Measurements from ENCODE around the gene UBE2E2. TPM values are rescaled to one million over a fixed set of nuclear protein-coding genes. Genes with fewer than 3 reads are reported as not detected.

The UBE2E2 gene
- total RNA-seq, 1 donor from 2014 or later, result 115 TPM

DNA sequence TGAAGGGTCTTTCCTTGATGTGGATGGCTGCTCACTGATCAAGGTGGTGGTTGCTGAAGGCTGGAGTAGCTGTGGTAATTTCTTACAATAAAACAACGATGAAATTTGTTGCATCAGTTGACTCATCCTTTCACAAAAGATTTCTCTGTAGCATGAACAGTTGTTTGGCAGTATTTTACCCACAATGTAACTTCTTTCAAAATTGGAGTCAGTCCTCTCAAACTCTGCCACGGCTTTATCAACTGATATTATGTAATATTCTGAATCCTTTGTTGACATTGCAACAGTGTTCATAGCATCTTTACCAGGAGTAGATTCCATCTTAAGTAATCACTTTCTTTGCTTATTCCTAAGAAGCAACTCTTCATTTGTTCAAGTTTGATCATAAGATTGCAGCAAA is 252.6 kb downstream of the UBE2E2 start:
- H3K27ac ChIP-seq (ENCODE audit: low read depth, low read length), result no peak overlapping the region
- H3K27me3 ChIP-seq (ENCODE audit: control insufficient read depth in 3 of 3, insufficient read depth in 3 of 3, low read length in 3 of 3), result no peaks in the 10 kb centered on the region
- peaks cover 8 to 14% (median 14%) of the 10 kb centered on the region in 3 donors for H3K4me1 ChIP-seq (ENCODE audit: control insufficient read depth in 3 of 3, insufficient read depth in 3 of 3, low read length in 3 of 3)
- H3K9me3 ChIP-seq (ENCODE audit: control insufficient read depth in 3 of 3, low read length in 3 of 3), result no peaks in the 10 kb centered on the region
- H3K36me3 ChIP-seq (ENCODE audit: control insufficient read depth in 3 of 3, insufficient read depth in 3 of 3, low read length in 3 of 3), result no peaks in the 10 kb centered on the region
- no peak overlapping the region for H3K4me3 ChIP-seq (ENCODE audit: low read length in 3 of 3)
- no peak overlapping the region for H3K9ac ChIP-seq (ENCODE audit: low read depth in 1 of 3, low read length in 3 of 3)

DNA sequence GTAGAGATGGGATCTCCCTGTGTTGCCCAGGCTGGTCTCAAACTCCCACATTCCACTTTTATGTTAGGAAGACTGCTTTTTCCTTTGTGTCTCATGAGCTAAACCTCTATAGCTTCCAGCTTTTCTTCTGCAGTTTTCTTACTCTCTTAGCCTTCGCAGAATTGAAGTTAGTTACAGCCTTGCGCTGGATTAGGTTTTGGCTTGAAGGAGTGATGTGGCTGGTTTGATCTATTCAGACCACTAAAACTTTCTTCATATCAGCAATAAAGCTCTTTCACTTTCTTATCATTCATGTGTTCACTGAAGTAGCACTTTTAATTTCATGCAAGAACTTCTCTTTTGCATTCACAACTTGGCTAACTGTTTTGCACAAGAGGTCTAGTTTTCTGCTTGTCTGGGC is 254.6 kb downstream of the UBE2E2 start:
- Histone ChIP-seq H3K9me3 (ENCODE audit: control insufficient read depth in 3 of 3, low read length in 3 of 3) (no peaks in the 10 kb centered on the region), H3K9ac (ENCODE audit: low read depth in 1 of 3, low read length in 3 of 3) (no peak overlapping the region), H3K36me3 (ENCODE audit: control insufficient read depth in 3 of 3, insufficient read depth in 3 of 3, low read length in 3 of 3) (no peaks in the 10 kb centered on the region), H3K27me3 (ENCODE audit: control insufficient read depth in 3 of 3, insufficient read depth in 3 of 3, low read length in 3 of 3) (no peaks in the 10 kb centered on the region), H3K4me3 (ENCODE audit: low read length in 3 of 3) (no peak overlapping the region), H3K4me1 (ENCODE audit: control insufficient read depth in 3 of 3, insufficient read depth in 3 of 3, low read length in 3 of 3) (peaks cover 6 to 11% (median 10%) of the 10 kb centered on the region in 3 donors), H3K27ac (ENCODE audit: low read depth, low read length) (no peak overlapping the region)

DNA sequence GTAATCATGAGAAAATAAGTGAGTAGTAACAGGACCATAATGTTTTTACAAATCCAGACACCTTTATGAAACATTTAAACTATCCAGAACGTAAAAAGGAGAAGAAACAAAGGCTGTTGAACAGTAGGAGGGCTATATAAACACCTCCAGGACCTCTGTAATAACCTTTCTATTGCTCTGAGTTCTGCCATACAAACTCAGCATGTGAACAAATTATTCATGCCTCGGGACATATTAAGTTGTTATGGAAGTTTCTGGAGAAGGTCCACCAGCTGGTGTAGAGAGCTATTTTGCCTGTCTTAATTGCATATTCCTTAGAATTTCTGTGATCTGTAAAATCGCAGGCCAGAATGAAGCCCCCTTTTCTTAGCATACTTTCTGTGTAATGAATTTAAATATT is 256.3 kb downstream of the UBE2E2 start:
- no peaks in the 10 kb centered on the region for H3K36me3 ChIP-seq (ENCODE audit: control insufficient read depth in 3 of 3, insufficient read depth in 3 of 3, low read length in 3 of 3)
- H3K27ac ChIP-seq (ENCODE audit: low read depth, low read length), result peak overlapping the region; percentile 34
- H3K4me3 ChIP-seq (ENCODE audit: low read length in 3 of 3), result no peak overlapping the region
- peak overlapping the region in 1 of 3 donors; percentile 48 for H3K9ac ChIP-seq (ENCODE audit: low read depth in 1 of 3, low read length in 3 of 3)
- H3K9me3 ChIP-seq (ENCODE audit: control insufficient read depth in 3 of 3, low read length in 3 of 3), result no peaks in the 10 kb centered on the region
- no peaks in the 10 kb centered on the region for H3K27me3 ChIP-seq (ENCODE audit: control insufficient read depth in 3 of 3, insufficient read depth in 3 of 3, low read length in 3 of 3)
- peaks cover 6 to 10% (median 9%) of the 10 kb centered on the region in 3 donors for H3K4me1 ChIP-seq (ENCODE audit: control insufficient read depth in 3 of 3, insufficient read depth in 3 of 3, low read length in 3 of 3)

DNA sequence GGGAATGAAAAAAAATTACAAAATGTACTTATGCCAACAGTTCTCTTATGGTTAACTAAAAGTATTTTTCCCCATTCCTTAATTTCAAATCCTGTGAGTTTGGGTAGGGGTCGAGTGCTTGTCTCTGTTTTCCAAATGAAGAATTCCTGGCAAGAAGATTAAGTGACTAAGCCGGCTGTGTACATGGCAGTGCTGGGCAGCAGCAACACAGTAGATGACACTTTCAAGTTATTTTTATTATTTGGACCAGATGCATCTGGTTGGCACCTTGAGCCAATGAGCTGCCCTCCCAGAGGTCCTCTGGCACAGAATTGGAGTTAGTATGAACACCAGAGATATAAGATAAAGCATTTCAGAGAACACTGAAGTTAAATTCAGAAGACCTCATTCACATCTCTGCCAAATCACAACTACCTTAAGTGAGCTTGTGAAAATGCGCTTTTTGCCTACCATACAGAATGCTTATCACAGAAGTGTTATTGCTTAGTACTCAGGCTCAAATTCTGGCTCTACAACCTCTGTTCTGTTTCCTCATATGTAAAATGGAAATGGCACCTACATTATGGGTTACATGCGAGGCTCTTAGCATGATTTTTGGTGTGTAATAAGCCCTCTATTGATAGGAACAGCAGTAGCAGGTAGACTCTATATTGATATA is 256.9 kb downstream of the UBE2E2 start:
- no peaks in the 10 kb centered on the region for H3K27me3 ChIP-seq (ENCODE audit: control insufficient read depth in 3 of 3, insufficient read depth in 3 of 3, low read length in 3 of 3)

DNA sequence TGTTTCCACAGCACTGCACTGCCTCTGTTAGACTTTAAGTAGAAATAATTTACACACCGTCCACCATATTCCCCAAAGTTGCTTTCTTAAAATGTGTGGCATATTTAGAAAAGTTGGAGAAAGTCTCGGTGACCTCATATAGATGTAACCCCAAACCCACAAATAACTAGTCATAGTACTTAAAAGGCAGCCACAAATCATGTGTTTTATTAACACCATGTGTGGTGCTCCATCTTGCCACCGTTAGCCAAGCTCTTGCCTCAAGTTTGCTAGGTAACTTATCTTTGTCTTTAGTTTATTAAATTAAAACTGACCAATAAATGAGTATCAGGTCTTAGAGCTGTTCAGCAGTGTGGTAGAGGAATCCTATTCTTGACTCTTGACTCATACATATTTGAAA is 257.9 kb downstream of the UBE2E2 start:
- Histone ChIP-seq H3K36me3 (ENCODE audit: control insufficient read depth in 3 of 3, insufficient read depth in 3 of 3, low read length in 3 of 3) (no peaks in the 10 kb centered on the region), H3K4me1 (ENCODE audit: control insufficient read depth in 3 of 3, insufficient read depth in 3 of 3, low read length in 3 of 3) (peaks cover 6 to 9% (median 7%) of the 10 kb centered on the region in 3 donors), H3K27me3 (ENCODE audit: control insufficient read depth in 3 of 3, insufficient read depth in 3 of 3, low read length in 3 of 3) (no peaks in the 10 kb centered on the region), H3K27ac (ENCODE audit: low read depth, low read length) (no peak overlapping the region), H3K4me3 (ENCODE audit: low read length in 3 of 3) (no peak overlapping the region), H3K9ac (ENCODE audit: low read depth in 1 of 3, low read length in 3 of 3) (no peak overlapping the region), H3K9me3 (ENCODE audit: control insufficient read depth in 3 of 3, low read length in 3 of 3) (no peaks in the 10 kb centered on the region)

More for the DNA sequence above, 256.9 kb downstream of the UBE2E2 start:
- Histone ChIP-seq H3K4me3 (ENCODE audit: low read length in 3 of 3) (no peak overlapping the region), H3K9ac (ENCODE audit: low read depth in 1 of 3, low read length in 3 of 3) (peak overlapping the region in 1 of 3 donors; percentile 48), H3K4me1 (ENCODE audit: control insufficient read depth in 3 of 3, insufficient read depth in 3 of 3, low read length in 3 of 3) (peaks cover 6 to 9% (median 7%) of the 10 kb centered on the region in 3 donors), H3K9me3 (ENCODE audit: control insufficient read depth in 3 of 3, low read length in 3 of 3) (no peaks in the 10 kb centered on the region), H3K36me3 (ENCODE audit: control insufficient read depth in 3 of 3, insufficient read depth in 3 of 3, low read length in 3 of 3) (no peaks in the 10 kb centered on the region), H3K27ac (ENCODE audit: low read depth, low read length) (peak overlapping the region; percentile 34)

DNA sequence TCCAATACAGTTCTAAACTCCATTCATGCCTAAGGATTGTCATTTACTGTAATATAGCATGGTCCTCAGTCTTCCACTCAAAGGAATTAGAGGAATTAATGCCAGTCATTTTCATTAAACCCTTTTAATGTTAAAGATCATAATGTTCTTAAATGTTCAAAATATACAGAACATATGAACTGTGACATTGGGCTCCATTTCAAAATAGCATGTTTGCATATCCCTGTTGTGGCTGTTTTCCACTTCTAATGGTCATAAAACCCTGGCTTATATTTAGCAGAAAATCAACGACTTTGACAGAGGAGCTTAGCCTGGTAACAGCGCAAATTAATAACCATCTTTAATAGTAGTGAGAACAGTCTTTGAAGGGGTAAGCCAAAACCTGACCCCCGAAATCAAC is 260.7 kb downstream of the UBE2E2 start:
- Histone ChIP-seq H3K4me3 (ENCODE audit: low read length in 3 of 3) (no peak overlapping the region), H3K4me1 (ENCODE audit: control insufficient read depth in 3 of 3, insufficient read depth in 3 of 3, low read length in 3 of 3) (peaks cover 6 to 10% (median 9%) of the 10 kb centered on the region in 3 donors), H3K36me3 (ENCODE audit: control insufficient read depth in 3 of 3, insufficient read depth in 3 of 3, low read length in 3 of 3) (no peaks in the 10 kb centered on the region), H3K9ac (ENCODE audit: low read depth in 1 of 3, low read length in 3 of 3) (no peak overlapping the region), H3K9me3 (ENCODE audit: control insufficient read depth in 3 of 3, low read length in 3 of 3) (peaks cover 0 to 3% (median 0%) of the 10 kb centered on the region in 3 donors), H3K27me3 (ENCODE audit: control insufficient read depth in 3 of 3, insufficient read depth in 3 of 3, low read length in 3 of 3) (no peaks in the 10 kb centered on the region), H3K27ac (ENCODE audit: low read depth, low read length) (no peak overlapping the region)

DNA sequence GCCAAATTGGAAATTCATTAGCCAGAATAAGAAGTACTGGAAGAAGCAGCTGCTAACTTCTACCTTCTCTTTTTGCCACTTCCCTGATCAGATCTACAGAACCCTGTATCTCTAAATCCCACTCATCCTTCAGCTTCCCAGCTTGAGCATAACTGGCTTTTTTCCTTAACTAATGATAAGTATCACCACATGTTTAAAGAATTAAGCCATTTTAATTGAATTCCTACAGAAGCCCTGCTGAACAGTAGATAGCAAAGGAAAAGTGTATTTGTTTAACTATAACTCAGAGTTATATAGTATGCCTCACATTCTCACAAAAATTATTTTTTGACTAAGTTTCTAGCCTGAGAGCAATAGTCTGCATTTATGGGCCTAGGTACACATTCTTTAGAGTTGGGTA is 262.4 kb downstream of the UBE2E2 start:
- Histone ChIP-seq H3K9me3 (ENCODE audit: control insufficient read depth in 3 of 3, low read length in 3 of 3) (peaks cover 0 to 3% (median 0%) of the 10 kb centered on the region in 3 donors), H3K4me1 (ENCODE audit: control insufficient read depth in 3 of 3, insufficient read depth in 3 of 3, low read length in 3 of 3) (peaks cover 2 to 4% (median 3%) of the 10 kb centered on the region in 3 donors), H3K27ac (ENCODE audit: low read depth, low read length) (no peak overlapping the region), H3K36me3 (ENCODE audit: control insufficient read depth in 3 of 3, insufficient read depth in 3 of 3, low read length in 3 of 3) (no peaks in the 10 kb centered on the region), H3K4me3 (ENCODE audit: low read length in 3 of 3) (no peak overlapping the region), H3K27me3 (ENCODE audit: control insufficient read depth in 3 of 3, insufficient read depth in 3 of 3, low read length in 3 of 3) (no peaks in the 10 kb centered on the region), H3K9ac (ENCODE audit: low read depth in 1 of 3, low read length in 3 of 3) (no peak overlapping the region)

DNA sequence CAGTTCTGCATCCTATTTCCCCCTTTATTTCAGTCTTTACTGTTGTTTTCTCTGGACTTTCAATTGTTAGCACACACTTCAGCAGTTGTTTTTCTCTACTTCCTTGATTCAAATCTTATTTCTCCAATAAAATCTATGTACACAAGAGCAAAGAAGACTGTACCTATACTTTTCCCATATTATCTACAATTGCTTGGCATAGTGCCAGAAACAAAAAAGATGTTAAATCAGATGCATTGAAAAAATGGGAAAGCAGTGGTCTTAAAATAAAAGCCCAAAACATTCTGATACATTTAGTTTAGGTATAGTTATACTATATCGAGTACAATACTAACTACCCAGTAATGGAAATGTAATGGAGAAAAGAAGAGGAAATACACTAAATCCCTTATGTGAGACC is 265.1 kb downstream of the UBE2E2 start:
- no peaks in the 10 kb centered on the region for H3K27me3 ChIP-seq (ENCODE audit: control insufficient read depth in 3 of 3, insufficient read depth in 3 of 3, low read length in 3 of 3)
- peaks cover 2 to 4% (median 3%) of the 10 kb centered on the region in 3 donors for H3K4me1 ChIP-seq (ENCODE audit: control insufficient read depth in 3 of 3, insufficient read depth in 3 of 3, low read length in 3 of 3)
- no peak overlapping the region for H3K9ac ChIP-seq (ENCODE audit: low read depth in 1 of 3, low read length in 3 of 3)
- H3K9me3 ChIP-seq (ENCODE audit: control insufficient read depth in 3 of 3, low read length in 3 of 3), result peaks cover 0 to 3% (median 0%) of the 10 kb centered on the region in 3 donors
- H3K36me3 ChIP-seq (ENCODE audit: control insufficient read depth in 3 of 3, insufficient read depth in 3 of 3, low read length in 3 of 3), result no peaks in the 10 kb centered on the region
- no peak overlapping the region for H3K27ac ChIP-seq (ENCODE audit: low read depth, low read length)
- H3K4me3 ChIP-seq (ENCODE audit: low read length in 3 of 3), result no peak overlapping the region

DNA sequence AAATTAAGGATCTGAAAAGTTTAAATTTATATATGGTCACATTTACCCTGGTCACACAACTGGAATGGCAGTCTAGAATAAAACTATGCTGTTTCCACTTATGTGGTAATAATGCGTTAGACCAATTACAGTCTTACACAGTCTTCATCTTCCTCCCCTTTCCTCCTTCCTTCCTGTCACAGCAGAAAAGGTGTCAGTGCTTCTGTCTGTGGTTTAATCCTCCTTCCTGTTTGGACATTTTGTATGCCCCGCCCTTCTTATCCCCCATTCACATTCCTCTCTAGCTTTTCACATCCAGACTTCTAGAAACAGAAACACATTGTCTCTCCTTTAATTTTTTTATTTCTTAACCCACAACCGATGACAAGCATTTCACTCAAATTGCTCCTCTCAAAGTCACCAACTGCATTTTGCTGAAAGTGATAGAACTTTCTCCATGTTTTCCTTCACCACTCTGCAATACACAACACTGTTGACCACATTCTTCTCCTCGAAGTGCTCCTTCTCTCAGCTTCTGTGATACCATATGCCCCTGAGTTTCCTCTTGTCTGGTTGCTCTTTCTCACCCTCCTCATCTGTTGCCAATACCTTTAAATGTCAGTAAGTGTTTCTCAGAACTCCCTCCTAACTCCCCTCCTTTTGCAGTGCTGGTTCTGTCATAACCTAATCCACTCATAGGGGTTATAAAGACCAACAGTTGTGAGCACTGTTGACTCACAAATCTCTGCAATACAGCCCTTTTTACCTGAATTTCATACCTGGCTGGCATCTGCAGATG is 271.6 kb downstream of the UBE2E2 start:
- no peak overlapping the region for H3K4me3 ChIP-seq (ENCODE audit: low read length in 3 of 3)
- no peak overlapping the region for H3K9ac ChIP-seq (ENCODE audit: low read depth in 1 of 3, low read length in 3 of 3)
- no peaks in the 10 kb centered on the region for H3K27me3 ChIP-seq (ENCODE audit: control insufficient read depth in 3 of 3, insufficient read depth in 3 of 3, low read length in 3 of 3)
- H3K4me1 ChIP-seq (ENCODE audit: control insufficient read depth in 3 of 3, insufficient read depth in 3 of 3, low read length in 3 of 3), result peaks cover 2 to 6% (median 4%) of the 10 kb centered on the region in 3 donors
- no peaks in the 10 kb centered on the region for H3K36me3 ChIP-seq (ENCODE audit: control insufficient read depth in 3 of 3, insufficient read depth in 3 of 3, low read length in 3 of 3)
- H3K27ac ChIP-seq (ENCODE audit: low read depth, low read length), result no peak overlapping the region
- peaks cover 0 to 2% (median 0%) of the 10 kb centered on the region in 3 donors for H3K9me3 ChIP-seq (ENCODE audit: control insufficient read depth in 3 of 3, low read length in 3 of 3)

DNA sequence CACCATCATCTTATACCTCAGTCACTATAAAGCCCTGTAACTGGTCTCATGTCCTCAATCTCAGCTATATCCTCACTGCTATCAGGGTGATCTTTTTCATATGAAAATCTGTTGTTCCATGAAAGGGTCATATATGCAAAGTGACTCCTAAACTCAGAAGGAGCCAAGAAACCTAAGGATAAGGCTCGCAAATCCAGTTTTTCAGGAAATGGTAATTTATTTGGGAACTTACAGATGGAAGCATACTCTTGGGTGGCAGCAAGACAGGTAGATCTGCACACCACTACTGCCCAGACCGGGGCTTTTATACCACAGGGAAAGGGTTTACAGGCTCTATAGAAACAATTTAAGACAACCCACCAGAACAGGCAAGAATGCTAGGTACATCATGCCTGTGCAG is 272.3 kb downstream of the UBE2E2 start:
- Histone ChIP-seq H3K4me1 (ENCODE audit: control insufficient read depth in 3 of 3, insufficient read depth in 3 of 3, low read length in 3 of 3) (peaks cover 0 to 6% (median 0%) of the 10 kb centered on the region in 3 donors), H3K36me3 (ENCODE audit: control insufficient read depth in 3 of 3, insufficient read depth in 3 of 3, low read length in 3 of 3) (no peaks in the 10 kb centered on the region), H3K9me3 (ENCODE audit: control insufficient read depth in 3 of 3, low read length in 3 of 3) (peaks cover 0 to 2% (median 0%) of the 10 kb centered on the region in 3 donors), H3K27ac (ENCODE audit: low read depth, low read length) (no peak overlapping the region), H3K4me3 (ENCODE audit: low read length in 3 of 3) (no peak overlapping the region), H3K27me3 (ENCODE audit: control insufficient read depth in 3 of 3, insufficient read depth in 3 of 3, low read length in 3 of 3) (no peaks in the 10 kb centered on the region), H3K9ac (ENCODE audit: low read depth in 1 of 3, low read length in 3 of 3) (no peak overlapping the region)
